Peyer's patch (tissue), 4 donors: Measurements from ENCODE around the gene CDH8. TPM values are rescaled to one million over a fixed set of nuclear protein-coding genes. Genes with fewer than 3 reads are reported as not detected.

Experiments
- DNase-seq, 3 donors: peaks; one replicate each; pipeline ENCODE4 v3.0.0-alpha.2; 2017 to 2019
- H3K27ac ChIP-seq, 4 donors: fragments of 200-600 bp; sonication (generic); one replicate each; pipeline ENCODE4 v1.5.1; 2016 to 2019
- H3K27me3 ChIP-seq, 2 donors: fragments of 200-600 bp; sonication (generic); one replicate each; pipeline ENCODE4 v1.5.1; 2019
- H3K36me3 ChIP-seq, 3 donors: fragments of 200-600 bp; sonication (generic); one replicate each; pipeline ENCODE4 v1.5.1; 2016 to 2019
- H3K4me1 ChIP-seq, 4 donors: fragments of 200-600 bp; sonication (generic); one replicate each; pipeline ENCODE4 v1.5.1; 2016 to 2019
- H3K4me3 ChIP-seq, 4 donors: fragments of 200-600 bp; sonication (generic); 1 replicate in 3 of 4; 2 replicates in 1 of 4; pipeline ENCODE4 v1.5.1; 2016 to 2019; ENCODE audit warnings: mild to moderate bottlenecking in 1 of 4
- H3K9me3 ChIP-seq, 4 donors: fragments of 200-600 bp; sonication (generic); one replicate each; pipeline ENCODE4 v1.5.1; 2016 to 2019; ENCODE audit warnings: mild to moderate bottlenecking in 1 of 4
- POLR2A ChIP-seq, 2 donors: fragments of 450-650 bp; IDR thresholded peaks; one replicate each; pipeline ENCODE4 v1.5.1; 2017; ENCODE audit warnings: antibody characterized with exemption in 2 of 2, mild to moderate bottlenecking in 2 of 2, moderate library complexity in 2 of 2
- total RNA-seq, 4 donors: library from RNA; depleted of rRNA; stranded (reverse); fragments of >200 nt; gene quantifications; one replicate each; pipeline ENCODE4 v1.1.0, GENCODE V29; 2016
- TF ChIP-seq, protein P1 (sequence below), 6 experiments: fragments of 450-650 bp in 4 of 6; fragments of 200-600 bp in 2 of 6; sonication (generic) in 1 of 6; IDR thresholded peaks; one replicate each; pipeline ENCODE4 v1.5.1; 2017 to 2019; ENCODE audit warnings: antibody characterized with exemption in 6 of 6, mild to moderate bottlenecking in 3 of 6, moderate library complexity in 1 of 6

Gene CDH8
- total RNA-seq, 4 donors from 2014 or later, result not detected

DNA sequence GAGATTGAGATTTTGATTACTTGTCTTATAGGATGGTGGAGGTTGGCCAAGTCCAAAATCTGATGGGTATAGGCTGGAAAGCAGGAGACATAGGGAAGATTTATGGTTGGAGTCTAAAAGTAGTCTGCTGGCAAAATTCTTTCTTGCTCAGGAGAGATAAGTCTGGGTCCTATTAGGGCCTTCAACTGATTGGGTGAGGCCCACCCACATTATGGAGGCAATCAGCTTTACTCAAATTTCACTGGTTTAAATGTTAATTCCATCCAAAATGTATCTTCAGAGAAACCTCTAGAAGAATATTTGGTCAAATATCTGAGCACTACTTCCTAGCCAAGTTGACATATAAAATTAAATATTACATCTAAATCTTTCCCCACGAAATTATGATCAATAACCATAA, 31.7 kb upstream of the CDH8 start:
- no peaks in the 10 kb centered on the region for H3K27me3 ChIP-seq
- no peaks in the 10 kb centered on the region for H3K9me3 ChIP-seq

DNA sequence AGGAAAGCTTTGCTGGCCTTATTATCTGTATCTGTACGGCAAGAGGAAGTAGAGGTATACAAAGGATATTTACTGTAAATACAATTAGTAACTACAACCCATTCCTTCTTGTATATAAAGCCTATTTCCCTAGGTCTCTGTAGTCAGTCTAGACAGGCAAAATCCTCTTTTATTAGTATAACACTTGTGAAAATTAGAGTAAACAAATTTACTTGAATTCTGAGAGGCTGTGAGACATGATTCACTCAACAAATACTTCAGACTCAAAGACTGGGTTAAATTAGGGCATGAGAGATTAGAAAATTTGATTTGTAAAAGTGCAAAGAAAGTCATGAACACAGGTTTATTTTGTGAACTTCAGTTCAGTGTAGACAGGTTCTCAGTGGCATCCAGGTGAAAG, 30.9 kb upstream of the CDH8 start:
- TF ChIP-seq, protein P1, sequence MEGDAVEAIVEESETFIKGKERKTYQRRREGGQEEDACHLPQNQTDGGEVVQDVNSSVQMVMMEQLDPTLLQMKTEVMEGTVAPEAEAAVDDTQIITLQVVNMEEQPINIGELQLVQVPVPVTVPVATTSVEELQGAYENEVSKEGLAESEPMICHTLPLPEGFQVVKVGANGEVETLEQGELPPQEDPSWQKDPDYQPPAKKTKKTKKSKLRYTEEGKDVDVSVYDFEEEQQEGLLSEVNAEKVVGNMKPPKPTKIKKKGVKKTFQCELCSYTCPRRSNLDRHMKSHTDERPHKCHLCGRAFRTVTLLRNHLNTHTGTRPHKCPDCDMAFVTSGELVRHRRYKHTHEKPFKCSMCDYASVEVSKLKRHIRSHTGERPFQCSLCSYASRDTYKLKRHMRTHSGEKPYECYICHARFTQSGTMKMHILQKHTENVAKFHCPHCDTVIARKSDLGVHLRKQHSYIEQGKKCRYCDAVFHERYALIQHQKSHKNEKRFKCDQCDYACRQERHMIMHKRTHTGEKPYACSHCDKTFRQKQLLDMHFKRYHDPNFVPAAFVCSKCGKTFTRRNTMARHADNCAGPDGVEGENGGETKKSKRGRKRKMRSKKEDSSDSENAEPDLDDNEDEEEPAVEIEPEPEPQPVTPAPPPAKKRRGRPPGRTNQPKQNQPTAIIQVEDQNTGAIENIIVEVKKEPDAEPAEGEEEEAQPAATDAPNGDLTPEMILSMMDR (IDR thresholded peaks at IDR 0.05), result no peak
- no peak for TF ChIP-seq POLR2A (IDR thresholded peaks at IDR 0.05)
- Histone ChIP-seq H3K4me1 (no peaks in the 10 kb centered on the region), H3K4me3 (no peak overlapping the region), H3K9me3 (no peaks in the 10 kb centered on the region), H3K36me3 (no peaks in the 10 kb centered on the region), H3K27ac (no peak overlapping the region), H3K27me3 (no peaks in the 10 kb centered on the region)
- DNase-seq, result no peak

More for the DNA sequence above, 31.7 kb upstream of the CDH8 start:
- no peak overlapping the region for H3K4me3 ChIP-seq
- TF ChIP-seq, protein P1 (IDR thresholded peaks at IDR 0.05), result no peak
- TF ChIP-seq POLR2A (IDR thresholded peaks at IDR 0.05), result no peak
- no peak overlapping the region for H3K27ac ChIP-seq
- no peaks in the 10 kb centered on the region for H3K36me3 ChIP-seq
- no peak for DNase-seq
- no peaks in the 10 kb centered on the region for H3K4me1 ChIP-seq

DNA sequence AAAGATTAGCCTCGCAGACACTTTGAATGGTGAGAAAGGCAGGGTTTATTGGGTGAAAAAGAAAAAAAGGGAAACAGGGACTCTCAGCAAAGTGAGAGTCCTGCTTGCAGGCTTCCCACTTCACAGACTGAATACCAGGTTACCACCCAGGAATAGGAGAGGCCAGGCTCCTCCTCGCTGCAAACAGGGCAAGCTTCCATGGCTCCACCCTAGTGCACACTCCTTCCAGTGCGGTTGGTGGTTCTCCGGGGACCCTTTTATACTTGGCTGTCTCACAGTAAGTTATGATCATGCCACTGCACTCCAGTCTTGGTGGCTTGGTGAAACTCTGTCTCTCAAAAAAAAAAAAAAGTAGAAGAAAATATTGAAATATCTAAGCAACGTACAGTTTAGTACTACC, 30.5 kb upstream of the CDH8 start:
- no peak overlapping the region for H3K27ac ChIP-seq
- no peaks in the 10 kb centered on the region for H3K9me3 ChIP-seq
- H3K27me3 ChIP-seq, result no peaks in the 10 kb centered on the region
- H3K4me3 ChIP-seq, result no peak overlapping the region
- H3K36me3 ChIP-seq, result no peaks in the 10 kb centered on the region
- TF ChIP-seq, protein P1 (IDR thresholded peaks at IDR 0.05), result no peak
- no peak for TF ChIP-seq POLR2A (IDR thresholded peaks at IDR 0.05)
- no peak for DNase-seq
- H3K4me1 ChIP-seq, result no peaks in the 10 kb centered on the region

DNA sequence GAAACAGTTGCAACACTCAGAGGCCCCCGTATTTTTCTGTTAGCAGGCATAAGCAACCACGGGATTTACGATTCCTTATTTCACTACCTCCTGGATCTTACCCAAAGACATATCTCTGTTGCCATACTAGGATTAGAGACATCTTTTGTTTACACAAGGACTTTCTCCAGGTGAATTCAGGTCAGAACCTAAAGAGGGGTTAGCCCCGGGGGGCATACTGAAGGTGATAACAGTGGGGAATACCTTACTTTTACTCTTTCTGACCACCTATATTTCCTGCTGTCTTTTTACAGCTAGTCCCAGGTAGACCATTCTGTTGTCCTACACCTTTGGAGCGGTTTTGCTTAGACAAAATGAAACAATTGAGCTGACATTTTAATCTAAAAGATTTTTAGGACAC, 27.9 kb upstream of the CDH8 start:
- no peak for DNase-seq
- Histone ChIP-seq H3K36me3 (no peaks in the 10 kb centered on the region), H3K9me3 (no peaks in the 10 kb centered on the region), H3K4me1 (no peaks in the 10 kb centered on the region), H3K27me3 (no peaks in the 10 kb centered on the region), H3K4me3 (no peak overlapping the region), H3K27ac (no peak overlapping the region)
- TF ChIP-seq, protein P1 (IDR thresholded peaks at IDR 0.05), result no peak
- no peak for TF ChIP-seq POLR2A (IDR thresholded peaks at IDR 0.05)

DNA sequence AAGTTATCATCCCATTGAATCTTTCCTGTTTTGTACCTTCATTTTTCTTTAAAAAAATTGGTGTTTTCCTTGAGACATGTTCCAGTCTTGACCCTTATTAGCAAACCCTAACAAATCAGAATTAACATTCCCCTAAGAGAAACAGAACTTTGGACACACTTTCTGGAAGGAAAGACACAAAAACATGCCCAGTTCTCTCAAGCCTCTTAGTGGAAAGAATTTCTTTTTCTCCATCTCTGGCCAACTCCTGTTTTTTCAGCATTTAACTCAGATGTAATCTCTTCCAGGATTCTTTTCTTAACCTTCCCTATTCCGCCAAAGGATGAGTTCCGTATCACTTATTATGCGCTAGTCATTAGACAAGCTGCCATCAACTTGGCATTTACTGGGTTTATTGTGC, 23.9 kb upstream of the CDH8 start:
- TF ChIP-seq, protein P1 (IDR thresholded peaks at IDR 0.05), result no peak
- TF ChIP-seq POLR2A (IDR thresholded peaks at IDR 0.05), result no peak
- H3K27me3 ChIP-seq, result no peaks in the 10 kb centered on the region

DNA sequence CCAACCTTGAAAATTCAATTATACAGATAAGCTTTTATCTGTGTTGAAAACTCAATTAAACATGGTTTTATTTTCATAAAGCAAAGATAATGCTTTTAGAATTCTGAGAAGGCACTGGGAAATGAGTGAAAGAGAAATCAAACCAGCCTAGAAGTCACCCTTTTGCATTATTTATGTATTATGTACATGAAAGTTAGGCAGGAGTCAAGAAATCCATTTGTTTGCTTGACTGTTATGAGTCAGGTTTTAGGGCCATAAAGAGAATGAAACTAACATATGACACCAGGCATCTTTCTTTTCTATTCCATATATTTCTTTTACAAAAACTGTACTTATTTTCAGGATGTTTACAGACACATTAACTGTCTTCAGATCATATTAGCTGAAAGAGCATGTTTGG, 23.3 kb upstream of the CDH8 start:
- no peaks in the 10 kb centered on the region for H3K9me3 ChIP-seq
- H3K27me3 ChIP-seq, result no peaks in the 10 kb centered on the region
- no peaks in the 10 kb centered on the region for H3K36me3 ChIP-seq
- no peak for DNase-seq
- TF ChIP-seq POLR2A (IDR thresholded peaks at IDR 0.05), result no peak
- TF ChIP-seq, protein P1 (IDR thresholded peaks at IDR 0.05), result no peak
- H3K4me1 ChIP-seq, result no peaks in the 10 kb centered on the region
- no peak overlapping the region for H3K27ac ChIP-seq
- H3K4me3 ChIP-seq, result no peak overlapping the region

More for the DNA sequence above, 23.9 kb upstream of the CDH8 start:
- Histone ChIP-seq H3K4me1 (no peaks in the 10 kb centered on the region), H3K36me3 (no peaks in the 10 kb centered on the region), H3K27ac (no peak overlapping the region), H3K4me3 (no peak overlapping the region), H3K9me3 (no peaks in the 10 kb centered on the region)
- DNase-seq, result no peak
